Measurements from ENCODE around the gene PTPRT.

DNA sequence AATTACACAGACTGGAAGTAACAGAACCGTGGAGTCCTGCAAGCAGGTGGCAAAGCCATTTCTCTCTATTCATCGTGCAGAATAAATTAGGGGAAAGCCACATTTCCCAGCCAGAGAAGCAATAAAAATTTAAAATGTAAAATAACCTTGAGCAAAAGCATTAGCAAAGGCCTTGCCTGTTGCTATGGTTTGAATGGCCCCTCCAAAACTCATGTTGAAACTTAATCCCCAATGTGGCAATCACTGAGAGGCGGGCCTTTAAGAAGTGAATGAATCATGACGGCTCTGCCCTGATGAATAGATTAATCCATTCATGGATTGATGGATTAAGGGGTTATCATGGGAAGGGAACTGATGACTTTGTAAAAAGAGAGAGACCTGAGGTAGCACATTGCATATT, 679.0 kb downstream of the PTPRT start:
- no peak for TF ChIP-seq CTCF (IDR thresholded peaks at IDR 0.05; ENCODE audit: low read depth, low read length)
- no peak for TF ChIP-seq POLR2A (IDR thresholded peaks at IDR 0.05; ENCODE audit: extremely low read depth, insufficient read length)

All from NB4 (cell line).